HFFc6 (cell line): ENCODE data around the gene SERP2. TPM values are rescaled to one million over a fixed set of nuclear protein-coding genes. Genes with fewer than 3 reads are reported as not detected.
A peak's percentile ranks its signal among the peaks of the same experiment; 100 is the strongest.

Source experiments
- DNase-seq: peaks from one replicate; pipeline ENCODE4 v3.0.0-alpha.2; 2018
- H3K27ac Mint-ChIP-seq: 2 replicates; pipeline ENCODE4 v1.8.0; 2020; ENCODE audit warnings: mild to moderate bottlenecking, mixed read lengths
- H3K27me3 Mint-ChIP-seq: 2 replicates; pipeline ENCODE4 v1.8.0; 2021; ENCODE audit warnings: mild to moderate bottlenecking, moderate library complexity, mixed read lengths; ENCODE audit not compliant: insufficient read depth
- H3K36me3 Mint-ChIP-seq: 2 replicates; pipeline ENCODE4 v1.8.0; 2021; ENCODE audit warnings: low read depth, mixed read lengths
- H3K4me1 Mint-ChIP-seq: 2 replicates; pipeline ENCODE4 v1.8.0; 2020; ENCODE audit warnings: low read depth, mixed read lengths
- H3K4me3 Mint-ChIP-seq: 2 replicates; pipeline ENCODE4 v1.8.0; 2020; ENCODE audit warnings: mild to moderate bottlenecking, moderate library complexity, mixed read lengths
- H3K9me3 Mint-ChIP-seq: 2 replicates; pipeline ENCODE4 v1.8.0; 2020; ENCODE audit warnings: mild to moderate bottlenecking, mixed read lengths
- CTCF ChIP-seq: fragments of 200-600 bp; sonication (generic); IDR thresholded peaks from 2 replicates; pipeline ENCODE4 v1.5.0; 2021; ENCODE audit warnings: antibody characterized with exemption, mild to moderate bottlenecking
- total RNA-seq, 6 experiments: library from RNA; stranded (reverse); fragmentation: NEBNext Ultra II Directional; extraction: Animal tissue kit (Norgen Biotek cat#: 25700); gene quantifications; 2 replicates in 1 of 6; 3 replicates in 5 of 6; pipeline ENCODE4 v1.2.3, GENCODE V29; 2021

The SERP2 gene
- total RNA-seq, 6 experiments from 2014 or later, result 1.4 to 2.5 (median 2.1) TPM

DNA sequence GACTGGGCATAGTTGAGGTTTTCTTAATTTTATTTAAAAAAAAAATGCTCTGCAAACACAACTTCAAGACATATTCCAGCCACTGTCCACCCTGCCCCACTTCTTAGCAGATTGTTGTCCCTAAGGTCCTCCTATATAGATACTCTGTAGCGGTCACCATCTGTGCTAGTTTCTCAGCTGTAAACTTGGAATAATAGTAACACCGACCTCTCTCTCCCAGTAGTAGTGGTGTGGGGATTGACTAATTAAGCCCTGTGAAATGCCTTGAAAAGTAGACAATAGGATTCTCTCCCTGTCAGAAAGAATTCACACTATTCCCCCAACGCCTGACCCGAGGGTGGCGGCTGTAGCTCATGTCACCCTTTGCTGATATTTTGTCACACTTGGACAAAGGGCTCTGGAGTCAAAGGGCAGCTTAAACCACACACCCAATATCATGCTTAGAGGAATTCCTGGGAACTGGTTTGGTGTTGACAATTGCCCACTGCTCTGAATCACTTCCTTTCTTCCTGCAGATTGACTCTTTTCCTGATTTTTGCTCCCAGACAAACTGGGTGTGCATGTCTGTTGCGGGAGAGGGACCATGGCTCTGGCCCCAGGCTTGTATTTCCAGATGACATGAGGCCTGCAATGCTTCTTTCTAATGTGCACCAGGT is 9.2 kb upstream of the SERP2 start:
- peaks cover 6% of the 10 kb centered on the region for H3K27me3 Mint-ChIP-seq
- peaks cover 54% of the 10 kb centered on the region for H3K4me1 Mint-ChIP-seq
- no peak overlapping the region for H3K4me3 Mint-ChIP-seq
- peak; percentile 48 for DNase-seq
- H3K27ac Mint-ChIP-seq, result no peak overlapping the region
- TF ChIP-seq CTCF, result no peak
- H3K9me3 Mint-ChIP-seq, result no peaks in the 10 kb centered on the region
- H3K36me3 Mint-ChIP-seq, result no peaks in the 10 kb centered on the region

DNA sequence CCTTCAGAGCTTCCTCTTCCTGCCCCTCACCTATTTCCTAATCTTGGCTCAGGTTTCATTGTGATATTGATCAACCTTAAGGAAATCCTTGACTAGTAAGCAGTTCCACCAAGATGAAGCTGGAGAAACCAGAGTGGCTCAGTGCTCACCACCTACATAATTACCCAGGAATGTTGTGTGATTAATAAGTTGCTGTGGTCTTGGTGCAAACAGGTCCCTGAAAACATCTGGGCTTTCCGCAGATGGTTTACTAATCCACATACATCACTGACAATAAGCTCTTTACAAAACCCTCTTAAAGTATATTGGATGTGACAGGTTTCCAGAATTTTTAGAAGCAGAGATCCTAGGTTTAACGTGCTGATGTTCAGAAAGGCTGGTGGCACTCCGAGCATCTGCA is 8.6 kb upstream of the SERP2 start:
- Mint-ChIP-seq H3K9me3 (no peaks in the 10 kb centered on the region), H3K4me1 (peaks cover 54% of the 10 kb centered on the region), H3K4me3 (no peak overlapping the region), H3K27ac (no peak overlapping the region), H3K27me3 (peaks cover 7% of the 10 kb centered on the region), H3K36me3 (no peaks in the 10 kb centered on the region)
- TF ChIP-seq CTCF, result no peak
- DNase-seq, result peak; percentile 39

DNA sequence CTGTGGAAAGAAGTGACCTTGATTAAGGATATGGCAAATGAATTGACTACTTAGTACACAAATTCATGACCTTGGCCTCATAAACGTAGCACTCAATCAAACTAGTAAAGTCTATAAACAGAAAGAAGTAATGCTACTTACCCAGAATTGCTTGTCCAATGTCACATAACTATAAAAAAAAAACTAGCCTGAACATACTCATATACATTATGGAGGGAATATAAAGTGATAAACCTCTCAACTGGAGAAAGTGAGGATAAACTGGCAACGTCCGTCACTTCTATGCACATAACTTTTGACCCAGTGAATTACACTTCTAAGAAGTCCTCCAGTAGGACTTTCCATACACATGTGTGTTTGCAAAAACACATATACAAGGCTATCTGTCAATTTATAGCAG is 7.7 kb upstream of the SERP2 start:
- Mint-ChIP-seq H3K27ac (no peak overlapping the region), H3K4me3 (no peak overlapping the region), H3K27me3 (peaks cover 11% of the 10 kb centered on the region), H3K9me3 (no peaks in the 10 kb centered on the region), H3K4me1 (peaks cover 46% of the 10 kb centered on the region), H3K36me3 (no peaks in the 10 kb centered on the region)
- no peak for DNase-seq
- TF ChIP-seq CTCF, result no peak

DNA sequence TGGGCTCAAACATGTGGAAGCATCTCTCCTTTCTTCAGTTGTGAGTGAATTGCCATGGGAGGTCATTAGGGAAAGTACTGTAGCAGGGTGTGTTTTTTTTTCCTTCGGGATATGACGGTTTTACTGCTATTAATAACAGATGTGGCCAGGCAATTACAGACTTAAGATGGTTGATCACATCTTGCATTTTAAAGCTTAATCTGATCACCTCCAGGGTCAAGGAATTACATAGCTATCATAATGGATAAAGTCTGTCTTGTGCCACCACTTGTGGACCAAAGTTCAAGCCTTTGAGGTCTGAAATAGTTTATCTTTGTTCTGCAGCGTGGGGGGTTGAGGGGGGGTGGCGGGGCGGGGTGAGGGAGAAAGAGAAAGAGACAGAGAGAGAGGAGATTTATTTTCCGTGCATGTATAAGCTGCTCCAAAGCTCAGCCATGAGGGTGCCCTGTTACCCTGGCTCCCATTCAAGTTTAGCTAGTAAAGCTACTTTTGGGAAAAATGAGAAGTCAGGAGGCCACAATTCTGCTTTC is 5.5 kb upstream of the SERP2 start:
- no peaks in the 10 kb centered on the region for H3K9me3 Mint-ChIP-seq
- no peak for TF ChIP-seq CTCF
- H3K4me1 Mint-ChIP-seq, result peaks cover 45% of the 10 kb centered on the region
- no peaks in the 10 kb centered on the region for H3K36me3 Mint-ChIP-seq
- DNase-seq, result peak; percentile 39
- peak overlapping the region; percentile 36; the same call in 1 of the 2 replicates for H3K4me3 Mint-ChIP-seq
- H3K27me3 Mint-ChIP-seq, result peaks cover 22% of the 10 kb centered on the region
- H3K27ac Mint-ChIP-seq, result no peak overlapping the region; the same call in 1 of the 2 replicates

DNA sequence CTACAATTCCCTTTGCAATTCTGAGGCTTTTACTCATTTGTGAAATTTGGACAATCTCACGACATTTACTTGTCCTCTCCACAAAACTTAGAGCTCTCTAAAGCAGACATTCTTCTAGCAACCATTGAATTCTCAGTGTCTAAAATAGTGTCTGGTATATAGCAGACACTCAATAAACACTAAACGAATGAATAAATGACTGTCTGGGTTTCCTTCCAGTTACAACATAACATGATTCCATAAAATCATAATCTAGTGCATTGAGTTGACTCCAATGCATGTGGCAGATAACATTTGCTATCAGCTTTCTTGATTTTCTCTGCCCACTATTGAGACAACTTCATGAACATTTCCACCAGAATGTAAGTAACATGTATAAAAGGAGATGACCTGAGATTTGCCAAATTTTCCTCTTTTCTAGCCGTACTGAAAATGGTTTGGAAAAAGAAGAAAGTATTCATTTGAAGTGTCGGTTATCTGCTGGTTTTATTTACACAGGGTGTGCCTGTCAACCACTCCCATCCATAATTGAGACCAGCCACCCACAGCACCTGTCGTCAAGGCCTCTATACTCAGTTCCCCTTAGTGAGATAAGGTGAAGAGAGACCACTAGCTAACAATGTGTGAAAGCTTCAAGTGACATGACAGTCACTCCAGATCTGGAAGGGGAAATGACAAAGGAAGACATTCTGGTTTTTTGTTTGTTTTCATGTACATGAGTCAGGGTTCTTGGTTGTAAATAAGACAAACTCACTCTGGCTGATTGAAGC is 4.8 kb upstream of the SERP2 start:
- Mint-ChIP-seq H3K27ac (no peak overlapping the region), H3K36me3 (no peaks in the 10 kb centered on the region), H3K9me3 (no peaks in the 10 kb centered on the region), H3K4me1 (peaks cover 43% of the 10 kb centered on the region), H3K4me3 (no peak overlapping the region), H3K27me3 (peaks cover 22% of the 10 kb centered on the region)
- DNase-seq, result no peak
- TF ChIP-seq CTCF, result no peak
